Stimulated activated naive CD8-positive, alpha-beta T cell treated with anti-CD3 and anti-CD28 coated beads, Interleukin-15, Interleukin-2, amounts not matched to agents 100 ng/mL and 50 ng/mL, for 24 hours (primary cell): ENCODE results near the gene NDRG2.
"Not testable (repeated sequence)": the region's sequence is repeated elsewhere in the genome, so short reads cannot be mapped to it uniquely, and the experiment has no call there.

Source experiments
- H3K27ac Mint-ChIP-seq: one replicate; pipeline ENCODE4 v1.8.0; 2021; ENCODE audit warnings: mild to moderate bottlenecking, mixed read lengths
- H3K27me3 Mint-ChIP-seq: one replicate; pipeline ENCODE4 v1.8.0; 2021; ENCODE audit warnings: mixed read lengths
- H3K36me3 Mint-ChIP-seq: one replicate; pipeline ENCODE4 v1.8.0; 2021; ENCODE audit warnings: low read depth, mixed read lengths
- H3K4me1 Mint-ChIP-seq: one replicate; pipeline ENCODE4 v1.8.0; 2021; ENCODE audit warnings: low read depth, mixed read lengths
- H3K4me3 Mint-ChIP-seq: one replicate; pipeline ENCODE4 v1.8.0; 2021; ENCODE audit warnings: mild to moderate bottlenecking, mixed read lengths
- H3K9me3 Mint-ChIP-seq: one replicate; pipeline ENCODE4 v1.8.0; 2021; ENCODE audit warnings: mixed read lengths

NDRG2 gene

DNA sequence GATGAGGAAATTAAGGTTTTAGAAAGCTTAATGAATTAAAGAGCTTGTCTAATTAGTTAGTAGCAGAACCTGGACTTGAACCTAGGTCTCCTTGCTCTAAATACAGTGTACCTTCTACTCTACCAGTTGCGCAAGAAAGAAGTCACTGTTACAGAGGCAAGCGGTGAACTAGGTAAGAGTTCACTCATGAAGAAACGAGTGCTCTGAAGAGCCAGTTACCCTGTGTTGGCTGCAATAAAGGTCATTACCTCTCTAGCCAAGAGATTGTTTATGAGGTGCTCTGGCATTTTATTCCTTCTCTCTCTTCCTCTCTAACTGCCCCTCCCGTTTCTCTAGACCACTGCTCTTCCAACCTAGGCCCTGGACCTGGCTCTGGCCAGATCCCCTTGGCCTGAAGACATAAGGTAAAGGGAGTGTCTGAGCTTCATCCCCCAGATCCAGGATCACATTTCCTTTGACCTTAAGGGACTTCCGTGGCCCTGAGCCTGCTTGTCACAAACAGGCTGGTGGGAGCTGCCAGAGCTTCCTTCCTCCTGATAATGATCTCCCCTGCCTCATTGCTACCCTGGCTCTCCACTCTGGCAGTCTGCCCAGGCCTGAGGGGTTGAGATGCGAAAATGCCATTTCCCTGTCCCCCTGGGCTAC is 19.2 kb upstream of the NDRG2 start:
- peaks cover 5% of the 10 kb centered on the region for H3K4me1 Mint-ChIP-seq

DNA sequence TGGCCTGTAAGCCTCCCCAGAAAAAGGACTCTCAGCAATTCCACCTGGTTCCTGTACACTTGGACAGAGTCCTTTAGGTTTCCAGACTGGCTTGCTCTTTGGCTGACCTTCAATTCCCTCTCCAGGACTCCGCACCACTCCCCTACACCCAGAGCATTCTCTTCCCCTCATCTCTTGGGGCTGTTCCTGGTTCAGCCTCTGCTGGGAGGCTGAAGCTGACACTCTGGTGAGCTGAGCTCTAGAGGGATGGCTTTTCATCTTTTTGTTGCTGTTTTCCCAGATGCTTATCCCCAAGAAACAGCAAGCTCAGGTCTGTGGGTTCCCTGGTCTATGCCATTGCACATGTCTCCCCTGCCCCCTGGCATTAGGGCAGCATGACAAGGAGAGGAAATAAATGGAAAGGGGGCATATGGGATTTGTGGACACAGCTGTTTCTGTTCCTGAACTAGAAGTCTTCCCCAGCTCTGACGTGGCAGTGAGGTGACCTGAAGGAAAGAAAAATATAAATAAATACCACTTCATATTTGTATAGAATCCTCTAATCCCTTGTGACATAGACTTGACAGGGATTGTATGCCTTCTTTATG is 18.6 kb upstream of the NDRG2 start:
- Mint-ChIP-seq H3K4me1 (peaks cover 5% of the 10 kb centered on the region), H3K36me3 (no peaks in the 10 kb centered on the region), H3K9me3 (no peaks in the 10 kb centered on the region), H3K27ac (no peak overlapping the region), H3K27me3 (peaks cover 17% of the 10 kb centered on the region), H3K4me3 (no peak overlapping the region)

More for the DNA sequence above, 19.2 kb upstream of the NDRG2 start:
- Mint-ChIP-seq H3K27me3 (peaks cover 20% of the 10 kb centered on the region), H3K4me3 (no peak overlapping the region), H3K27ac (no peak overlapping the region), H3K36me3 (no peaks in the 10 kb centered on the region), H3K9me3 (no peaks in the 10 kb centered on the region)

DNA sequence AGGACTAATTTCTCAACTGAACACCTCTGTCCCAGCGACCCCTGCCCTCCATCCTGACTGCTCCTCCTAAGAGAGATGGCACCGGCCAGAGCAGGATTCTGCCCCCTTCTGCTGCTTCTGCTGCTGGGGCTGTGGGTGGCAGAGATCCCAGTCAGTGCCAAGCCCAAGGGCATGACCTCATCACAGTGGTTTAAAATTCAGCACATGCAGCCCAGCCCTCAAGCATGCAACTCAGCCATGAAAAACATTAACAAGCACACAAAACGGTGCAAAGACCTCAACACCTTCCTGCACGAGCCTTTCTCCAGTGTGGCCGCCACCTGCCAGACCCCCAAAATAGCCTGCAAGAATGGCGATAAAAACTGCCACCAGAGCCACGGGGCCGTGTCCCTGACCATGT is 18.1 kb upstream of the NDRG2 start:
- Mint-ChIP-seq H3K9me3 (no peaks in the 10 kb centered on the region), H3K36me3 (no peaks in the 10 kb centered on the region), H3K4me1 (peaks cover 5% of the 10 kb centered on the region), H3K27me3 (peaks cover 16% of the 10 kb centered on the region), H3K27ac (no peak overlapping the region), H3K4me3 (no peak overlapping the region)

DNA sequence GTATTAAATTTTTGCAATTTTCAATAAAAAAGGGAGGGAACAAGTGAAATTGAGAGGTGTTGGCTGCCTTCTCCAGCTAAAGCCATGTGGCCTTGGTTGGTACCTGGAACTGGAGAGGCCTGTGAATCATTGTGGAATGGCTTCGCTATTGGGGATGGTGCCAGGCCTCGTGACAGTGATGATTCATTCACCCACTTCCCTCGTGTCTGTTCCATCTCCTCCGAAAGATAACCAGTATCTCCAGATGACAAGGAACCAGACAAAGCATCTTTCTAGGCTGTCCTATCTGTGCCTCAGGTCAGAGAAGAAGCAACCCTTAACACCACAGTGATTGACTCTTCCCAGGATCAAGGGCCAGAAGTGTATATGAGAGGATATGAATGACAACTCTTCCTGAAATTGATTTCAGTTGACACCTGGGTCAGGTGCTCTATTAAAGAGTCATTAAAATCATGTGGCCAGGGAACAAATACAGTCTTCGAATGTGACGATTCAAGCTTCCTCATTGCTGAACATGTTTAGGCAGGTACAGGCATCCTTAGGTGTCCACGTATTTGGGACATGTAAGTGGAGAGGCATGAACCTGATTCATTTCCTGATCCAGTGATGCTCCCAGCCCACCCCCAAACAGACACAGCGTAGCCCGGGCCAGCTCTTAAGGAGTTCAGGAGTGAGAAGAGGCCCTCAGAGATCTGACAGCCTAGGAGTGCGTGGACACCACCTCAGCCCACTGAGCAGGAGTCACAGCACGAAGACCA is 17.0 kb upstream of the NDRG2 start, which contains the start of gene RNASE7:
RNASE7 (plus strand) TSS at position 687 of the 758 bp plus-strand sequence. CDS start 631 bp downstream, outside the sequence.
- no peak within 1 kb of the TSS for H3K4me3 Mint-ChIP-seq
- peaks cover 16% of the 10 kb centered on the region for H3K27me3 Mint-ChIP-seq
- no peaks in the 10 kb centered on the region for H3K9me3 Mint-ChIP-seq
- H3K36me3 Mint-ChIP-seq = no peaks in the 10 kb centered on the region
- peaks cover 5% of the 10 kb centered on the region for H3K4me1 Mint-ChIP-seq
- H3K27ac Mint-ChIP-seq = no peak within 1 kb of the TSS

DNA sequence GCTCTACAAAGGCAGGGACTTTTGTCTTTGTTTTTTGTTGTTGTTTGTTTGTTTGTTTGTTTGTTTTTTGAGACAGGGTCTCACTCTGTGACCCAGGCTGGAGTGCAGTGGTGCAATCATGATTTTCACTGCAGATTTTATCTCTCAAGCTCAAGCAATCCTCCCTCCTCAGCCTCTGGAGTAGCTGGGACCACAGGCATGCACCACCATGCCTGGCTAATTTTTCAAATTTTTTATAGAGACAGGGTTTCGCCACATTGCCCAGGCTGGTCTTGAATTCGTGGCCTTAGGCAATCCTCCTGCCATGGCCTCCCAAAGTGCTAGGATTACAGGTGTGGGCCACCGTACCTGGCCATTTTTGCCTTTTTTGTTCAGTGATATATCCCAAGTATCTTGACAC is 16.1 kb upstream of the NDRG2 start:
- H3K4me1 Mint-ChIP-seq = not testable (repeated sequence)

DNA sequence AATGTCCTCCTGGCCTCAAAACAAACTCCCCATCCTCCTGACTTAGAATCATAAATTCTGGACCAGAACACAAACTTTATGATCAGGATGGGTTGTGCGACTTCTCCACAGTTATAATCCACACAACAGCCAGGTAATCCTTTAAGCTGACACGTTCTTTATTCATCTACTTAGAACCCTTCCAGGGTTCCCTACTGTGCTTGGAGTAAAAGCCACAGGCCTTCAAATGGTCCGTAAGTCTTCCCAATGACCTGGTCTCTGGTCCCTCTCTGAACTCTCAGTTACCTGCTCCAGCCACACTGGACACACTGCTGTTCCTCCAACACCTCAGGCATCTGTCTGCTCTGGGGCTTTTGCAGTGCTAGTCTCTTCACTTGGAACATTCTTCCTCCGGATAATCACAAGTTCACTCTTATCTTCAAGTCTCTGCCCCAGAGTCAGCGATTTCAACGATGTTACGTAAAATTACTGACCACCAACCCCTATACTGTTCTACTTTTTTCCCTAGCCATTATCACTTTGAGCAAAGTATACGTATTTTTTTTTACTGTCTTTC is 15.6 kb upstream of the NDRG2 start:
- no peaks in the 10 kb centered on the region for H3K9me3 Mint-ChIP-seq
- peaks cover 16% of the 10 kb centered on the region for H3K27me3 Mint-ChIP-seq
- H3K27ac Mint-ChIP-seq = no peak overlapping the region
- peaks cover 5% of the 10 kb centered on the region for H3K4me1 Mint-ChIP-seq
- no peak overlapping the region for H3K4me3 Mint-ChIP-seq
- H3K36me3 Mint-ChIP-seq = no peaks in the 10 kb centered on the region

More for the DNA sequence above, 16.1 kb upstream of the NDRG2 start:
- not testable (repeated sequence) for H3K9me3 Mint-ChIP-seq, H3K36me3 Mint-ChIP-seq, H3K4me3 Mint-ChIP-seq, H3K27ac Mint-ChIP-seq
- H3K27me3 Mint-ChIP-seq = peaks cover 16% of the 10 kb centered on the region

DNA sequence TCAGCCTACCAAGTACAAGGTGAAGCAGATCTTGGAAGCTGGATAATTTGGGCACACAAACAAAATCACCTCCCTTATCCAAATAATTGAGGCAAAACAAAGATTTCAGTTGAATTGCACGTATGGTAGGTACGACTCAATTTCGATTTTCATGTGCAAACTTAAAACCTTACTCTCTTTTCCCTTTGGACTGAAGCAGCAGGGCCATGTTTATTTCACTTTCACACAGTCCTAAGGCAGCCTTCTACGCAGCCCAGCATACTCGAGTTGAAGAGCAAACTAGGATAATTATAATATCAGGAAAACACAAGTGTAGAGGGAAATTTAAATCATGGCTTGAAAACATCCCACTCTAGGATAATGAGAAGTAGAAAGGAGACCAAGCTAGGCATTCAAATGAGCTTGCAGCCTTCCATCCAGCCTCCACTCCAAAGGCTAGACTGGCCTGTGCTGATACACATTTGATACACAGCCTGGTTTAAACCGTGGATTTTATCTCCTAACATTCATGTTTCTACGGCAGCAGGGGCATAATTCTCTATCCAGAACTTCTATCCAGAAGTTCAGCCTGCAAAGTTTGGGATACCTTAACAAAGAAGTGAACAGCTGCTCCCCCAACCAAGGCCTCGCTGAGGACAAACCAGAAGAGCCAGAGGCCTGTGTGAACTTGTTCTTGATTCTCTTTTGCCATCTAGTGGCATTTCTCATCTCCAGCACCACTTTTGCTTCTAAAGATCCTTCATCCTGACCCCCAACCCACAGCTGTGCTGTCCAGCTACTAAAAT is 14.9 kb upstream of the NDRG2 start:
- H3K27me3 Mint-ChIP-seq = peaks cover 14% of the 10 kb centered on the region
- H3K36me3 Mint-ChIP-seq = no peaks in the 10 kb centered on the region
- H3K9me3 Mint-ChIP-seq = no peaks in the 10 kb centered on the region
- H3K4me1 Mint-ChIP-seq = peaks cover 5% of the 10 kb centered on the region
- H3K4me3 Mint-ChIP-seq = no peak overlapping the region
- no peak overlapping the region for H3K27ac Mint-ChIP-seq

DNA sequence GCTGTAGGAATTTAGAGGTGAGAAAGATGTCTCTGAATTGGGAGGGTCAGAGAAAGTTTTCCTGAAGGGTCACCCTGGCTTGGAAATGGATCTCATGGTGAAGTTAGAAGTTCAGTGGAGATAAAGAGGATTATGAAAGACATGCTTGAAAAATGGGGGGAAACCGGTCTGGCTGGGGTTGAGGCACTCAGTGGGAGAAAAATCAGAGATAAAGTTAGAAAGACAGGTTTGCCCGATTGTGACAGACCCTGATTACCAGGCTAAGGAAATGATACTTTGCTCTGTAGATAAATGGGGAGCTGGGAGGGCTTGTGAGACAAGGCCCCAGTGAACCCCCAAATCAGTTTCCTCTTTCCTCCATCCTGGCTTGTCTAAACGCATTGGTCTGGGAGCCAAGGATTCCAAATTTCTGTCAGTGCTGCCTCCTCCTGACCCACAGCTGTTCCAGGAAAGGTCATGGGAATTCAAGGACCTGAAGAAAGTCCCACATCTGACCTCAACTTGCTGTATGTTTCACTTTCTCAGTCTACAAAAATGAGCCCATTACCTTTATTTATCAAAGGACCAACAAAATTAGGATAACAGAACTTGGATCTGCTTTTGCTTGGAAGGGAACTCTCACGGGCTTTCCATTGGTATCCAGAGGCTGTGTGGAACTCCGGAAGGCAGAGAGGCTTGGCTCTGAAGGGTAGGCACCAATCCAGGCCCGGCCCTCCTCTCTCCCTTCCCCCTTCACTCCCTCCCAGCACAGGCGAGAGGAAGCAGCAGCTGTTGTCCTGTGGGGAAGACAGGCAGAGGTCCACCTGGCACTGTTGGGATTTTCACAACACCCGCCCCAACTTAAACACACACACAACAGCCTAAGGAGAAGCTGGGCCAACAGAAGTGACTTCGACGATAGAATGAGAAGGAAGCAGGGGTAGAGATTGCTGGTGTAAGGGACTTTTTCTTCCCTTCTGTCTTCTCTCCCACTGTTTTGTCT is 13.9 kb upstream of the NDRG2 start:
- H3K4me1 Mint-ChIP-seq = no peaks in the 10 kb centered on the region
- H3K36me3 Mint-ChIP-seq = no peaks in the 10 kb centered on the region
- no peak overlapping the region for H3K4me3 Mint-ChIP-seq
- H3K9me3 Mint-ChIP-seq = no peaks in the 10 kb centered on the region
- H3K27me3 Mint-ChIP-seq = peaks cover 9% of the 10 kb centered on the region
- no peak overlapping the region for H3K27ac Mint-ChIP-seq

DNA sequence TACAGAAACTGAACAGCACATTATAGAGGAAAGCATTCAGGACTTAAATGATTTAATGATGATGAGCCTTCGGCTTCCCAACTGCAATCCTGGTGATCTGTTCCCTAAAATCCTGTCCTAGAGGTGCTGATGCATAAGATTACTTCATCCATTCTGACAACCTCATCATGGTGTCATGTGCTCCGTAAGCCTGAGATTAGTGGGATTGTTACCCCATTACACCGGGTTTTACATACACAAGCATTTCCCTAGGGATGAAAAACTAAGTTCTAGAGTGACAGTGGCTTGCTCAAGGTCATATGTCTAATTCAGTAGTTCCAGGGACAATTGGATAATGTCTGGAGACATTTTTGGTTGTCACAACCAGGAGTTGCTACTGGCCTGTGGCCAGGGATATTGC is 12.3 kb upstream of the NDRG2 start:
- Mint-ChIP-seq H3K27ac (no peak overlapping the region), H3K9me3 (no peaks in the 10 kb centered on the region), H3K27me3 (peaks cover under 1% of the 10 kb centered on the region), H3K4me3 (no peak overlapping the region), H3K4me1 (no peaks in the 10 kb centered on the region), H3K36me3 (no peaks in the 10 kb centered on the region)

DNA sequence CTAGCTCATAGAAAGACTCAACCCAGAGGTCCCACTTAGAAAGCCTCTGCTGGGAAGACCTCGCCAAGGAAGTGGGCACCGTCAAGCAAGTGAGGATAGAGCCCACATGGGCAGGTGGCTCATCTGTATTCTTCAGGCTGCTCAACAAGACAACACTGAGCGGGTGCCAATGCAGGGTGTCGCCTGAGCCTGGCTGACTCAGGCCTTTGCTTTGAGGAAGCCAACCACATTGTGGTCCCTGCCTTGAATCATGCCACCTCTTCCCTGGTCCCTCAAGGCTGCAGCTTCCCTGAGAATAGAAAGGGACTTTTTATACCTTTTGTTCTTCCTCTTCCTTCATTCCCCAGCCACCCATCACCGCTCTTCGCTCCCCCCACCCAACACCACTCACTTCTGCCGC is 11.9 kb upstream of the NDRG2 start:
- Mint-ChIP-seq H3K27me3 (no peaks in the 10 kb centered on the region), H3K9me3 (no peaks in the 10 kb centered on the region), H3K4me3 (no peak overlapping the region), H3K36me3 (no peaks in the 10 kb centered on the region), H3K4me1 (no peaks in the 10 kb centered on the region), H3K27ac (no peak overlapping the region)

DNA sequence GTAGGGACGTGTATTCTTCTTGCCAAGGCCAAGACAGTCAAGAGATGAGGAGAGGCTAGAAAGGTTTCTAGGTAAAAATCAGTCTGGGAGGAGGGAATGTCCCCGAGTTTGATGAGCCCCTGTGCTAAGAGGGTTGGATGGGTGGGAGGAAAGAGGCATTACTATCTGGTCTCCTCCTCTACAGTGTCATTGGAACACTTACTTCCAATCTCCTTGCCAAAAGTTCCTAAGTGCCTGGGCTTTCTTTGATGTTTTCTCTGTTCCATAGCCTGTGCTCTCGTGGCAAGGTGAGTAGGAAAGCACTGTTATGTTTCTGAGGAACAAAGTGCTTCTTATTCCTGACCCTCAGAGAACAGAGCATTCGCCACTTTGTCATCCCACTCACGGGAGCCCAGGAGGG is 9.8 kb upstream of the NDRG2 start, which contains the start of gene RNASE13:
RNASE13 (minus strand) TSS at position 101 of the 400 bp plus-strand sequence. CDS start 519 bp downstream, outside the sequence.
- Mint-ChIP-seq H3K27ac (no peak within 1 kb of the TSS), H3K27me3 (no peaks in the 10 kb centered on the region), H3K4me3 (no peak within 1 kb of the TSS)

DNA sequence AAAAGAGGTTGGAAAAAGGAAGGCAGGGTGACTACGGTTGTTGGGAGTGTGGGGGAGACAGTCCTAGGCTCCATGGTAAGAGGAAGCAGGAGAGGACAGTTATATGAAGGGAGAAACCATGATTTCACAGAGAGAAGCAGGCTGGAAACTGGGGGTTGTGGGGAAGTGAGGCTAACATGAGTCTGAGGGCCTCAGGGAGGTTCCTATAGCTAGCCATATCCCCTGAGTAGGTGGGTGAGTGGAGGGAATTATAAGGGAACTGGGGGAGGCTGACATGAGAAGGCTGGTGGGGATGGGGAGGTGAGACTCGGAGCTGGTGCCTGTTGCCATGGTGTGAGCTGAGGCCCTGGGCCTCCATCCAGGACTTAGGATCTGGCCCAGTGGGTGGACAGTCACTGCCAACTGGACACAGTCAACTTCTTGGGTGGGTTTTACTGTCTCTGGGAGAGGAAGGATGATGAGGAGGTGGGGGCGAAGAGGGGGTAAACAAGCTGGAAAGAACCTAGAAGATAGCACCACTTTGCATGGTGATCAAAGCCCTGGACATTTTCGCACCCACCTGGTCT is 8.4 kb upstream of the NDRG2 start:
- H3K9me3 Mint-ChIP-seq = no peaks in the 10 kb centered on the region
- H3K4me3 Mint-ChIP-seq = no peak overlapping the region
- H3K36me3 Mint-ChIP-seq = no peaks in the 10 kb centered on the region
- H3K27ac Mint-ChIP-seq = no peak overlapping the region
- H3K27me3 Mint-ChIP-seq = no peaks in the 10 kb centered on the region
- no peaks in the 10 kb centered on the region for H3K4me1 Mint-ChIP-seq

More for the DNA sequence above, 9.8 kb upstream of the NDRG2 start, which contains the start of gene RNASE13:
- H3K9me3 Mint-ChIP-seq = no peaks in the 10 kb centered on the region
- H3K36me3 Mint-ChIP-seq = no peaks in the 10 kb centered on the region
- no peaks in the 10 kb centered on the region for H3K4me1 Mint-ChIP-seq

DNA sequence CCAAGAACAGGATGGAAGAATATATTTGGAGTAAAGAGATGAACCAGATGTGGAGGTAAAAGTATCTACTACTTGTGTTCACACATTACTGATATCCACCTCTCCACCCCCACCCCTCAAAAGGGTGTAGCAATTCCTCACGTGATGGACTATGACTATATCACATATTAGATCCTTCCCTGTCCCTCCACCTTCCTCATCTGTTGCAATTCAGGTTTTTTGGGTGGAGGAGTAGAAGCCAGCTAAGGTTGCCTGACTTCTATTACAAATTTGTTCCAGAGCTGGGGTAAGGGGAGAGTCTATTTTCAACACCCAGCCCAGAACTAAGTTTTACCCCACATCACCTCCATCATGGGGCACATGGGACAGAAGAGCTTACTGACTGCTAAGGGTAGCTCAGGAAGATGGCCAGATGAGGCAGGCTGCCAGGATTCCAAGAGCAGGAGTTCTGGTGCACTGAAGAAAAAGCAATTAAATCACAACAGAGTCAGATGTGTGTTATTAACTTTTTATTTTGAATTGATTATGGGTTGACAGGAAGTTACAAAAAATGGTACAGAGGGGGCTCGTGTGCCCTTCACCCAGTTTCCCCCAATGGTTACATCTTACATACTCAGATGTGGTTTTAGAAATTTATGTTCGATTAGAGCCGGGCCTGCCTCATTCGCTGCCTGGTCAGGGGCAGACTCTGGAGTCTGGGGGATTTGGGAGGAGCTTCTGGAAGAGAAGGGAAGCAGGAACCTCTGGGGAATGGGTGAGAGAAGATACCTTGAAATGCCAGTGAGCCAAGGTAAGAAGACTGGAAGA is 7.7 kb upstream of the NDRG2 start:
- H3K27ac Mint-ChIP-seq = no peak overlapping the region
- no peaks in the 10 kb centered on the region for H3K4me1 Mint-ChIP-seq
- H3K27me3 Mint-ChIP-seq = no peaks in the 10 kb centered on the region
- no peaks in the 10 kb centered on the region for H3K36me3 Mint-ChIP-seq
- H3K9me3 Mint-ChIP-seq = no peaks in the 10 kb centered on the region
- H3K4me3 Mint-ChIP-seq = no peak overlapping the region
